ENCODE measurements around the gene UBE2U. TPM values are rescaled to one million over a fixed set of nuclear protein-coding genes. Genes with fewer than 3 reads are reported as not detected.
"Not testable (repeated sequence)": the region's sequence is repeated elsewhere in the genome, so short reads cannot be mapped to it uniquely, and the experiment has no call there.

UBE2U gene
- polyA plus RNA-seq, 1 donor = 0.15 TPM

- H3K27me3 ChIP-seq (ENCODE audit: control insufficient read depth, insufficient read depth, low read length) = no peaks in the 10 kb centered on the region
- no peak overlapping the region for H3K4me3 ChIP-seq (ENCODE audit: low read length)
- no peak overlapping the region for H3K27ac ChIP-seq (ENCODE audit: low read length)
- WGBS (ENCODE audit: insufficient coverage, low lambda C conversion rate) = no CpG with 5 or more reads among the region's 1 CpG
- no peaks in the 10 kb centered on the region for H3K4me1 ChIP-seq (ENCODE audit: control insufficient read depth, insufficient read depth, low read length)
- H3K9me3 ChIP-seq (ENCODE audit: control insufficient read depth, low read depth, low read length) = no peaks in the 10 kb centered on the region
- DNase-seq = no peak
- no peaks in the 10 kb centered on the region for H3K36me3 ChIP-seq (ENCODE audit: control insufficient read depth, insufficient read depth, low read length)
These were observed 32.5 kb downstream of the UBE2U start for GRCh38 chr1:64235910-64236309.

GRCh38 chr1:64236541-64236954 lies 33.1 kb downstream of the UBE2U start:
- no CpG with 5 or more reads among the region's 1 CpG for WGBS (ENCODE audit: insufficient coverage, low lambda C conversion rate)
- Histone ChIP-seq H3K4me1 (ENCODE audit: control insufficient read depth, insufficient read depth, low read length) (no peaks in the 10 kb centered on the region), H3K27ac (ENCODE audit: low read length) (no peak overlapping the region), H3K27me3 (ENCODE audit: control insufficient read depth, insufficient read depth, low read length) (no peaks in the 10 kb centered on the region), H3K9me3 (ENCODE audit: control insufficient read depth, low read depth, low read length) (no peaks in the 10 kb centered on the region), H3K4me3 (ENCODE audit: low read length) (no peak overlapping the region), H3K36me3 (ENCODE audit: control insufficient read depth, insufficient read depth, low read length) (no peaks in the 10 kb centered on the region)
- DNase-seq = no peak

GRCh38 chr1:64239519-64239918 lies 36.1 kb downstream of the UBE2U start:
- not testable (repeated sequence) for DNase-seq; H3K9me3 ChIP-seq (ENCODE audit: control insufficient read depth, low read depth, low read length); H3K36me3 ChIP-seq (ENCODE audit: control insufficient read depth, insufficient read depth, low read length); H3K4me3 ChIP-seq (ENCODE audit: low read length); H3K27me3 ChIP-seq (ENCODE audit: control insufficient read depth, insufficient read depth, low read length); H3K27ac ChIP-seq (ENCODE audit: low read length); H3K4me1 ChIP-seq (ENCODE audit: control insufficient read depth, insufficient read depth, low read length)
- WGBS (ENCODE audit: insufficient coverage, low lambda C conversion rate) = no CpG with 5 or more reads among the region's 4 CpGs

- H3K27me3 ChIP-seq (ENCODE audit: control insufficient read depth, insufficient read depth, low read length) = no peaks in the 10 kb centered on the region
These were observed 36.8 kb downstream of the UBE2U start for GRCh38 chr1:64240206-64240605.

GRCh38 chr1:64241069-64241468 lies 37.6 kb downstream of the UBE2U start:
- Histone ChIP-seq H3K4me3 (ENCODE audit: low read length) (no peak overlapping the region), H3K27ac (ENCODE audit: low read length) (no peak overlapping the region), H3K4me1 (ENCODE audit: control insufficient read depth, insufficient read depth, low read length) (no peaks in the 10 kb centered on the region), H3K9me3 (ENCODE audit: control insufficient read depth, low read depth, low read length) (no peaks in the 10 kb centered on the region), H3K27me3 (ENCODE audit: control insufficient read depth, insufficient read depth, low read length) (no peaks in the 10 kb centered on the region), H3K36me3 (ENCODE audit: control insufficient read depth, insufficient read depth, low read length) (no peaks in the 10 kb centered on the region)
- DNase-seq = no peak

More at GRCh38 chr1:64240206-64240605, 36.8 kb downstream of the UBE2U start:
- DNase-seq = no peak
- Histone ChIP-seq H3K4me1 (ENCODE audit: control insufficient read depth, insufficient read depth, low read length) (no peaks in the 10 kb centered on the region), H3K27ac (ENCODE audit: low read length) (no peak overlapping the region), H3K4me3 (ENCODE audit: low read length) (no peak overlapping the region), H3K36me3 (ENCODE audit: control insufficient read depth, insufficient read depth, low read length) (no peaks in the 10 kb centered on the region), H3K9me3 (ENCODE audit: control insufficient read depth, low read depth, low read length) (no peaks in the 10 kb centered on the region)

GRCh38 chr1:64242895-64243756 lies 39.7 kb downstream of the UBE2U start:
- 80% methylated on average over 2 of the region's 6 CpGs for WGBS (ENCODE audit: insufficient coverage, low lambda C conversion rate)
- Histone ChIP-seq H3K9me3 (ENCODE audit: control insufficient read depth, low read depth, low read length) (no peaks in the 10 kb centered on the region), H3K4me3 (ENCODE audit: low read length) (no peak overlapping the region), H3K27me3 (ENCODE audit: control insufficient read depth, insufficient read depth, low read length) (peaks cover 2% of the 10 kb centered on the region), H3K27ac (ENCODE audit: low read length) (no peak overlapping the region), H3K4me1 (ENCODE audit: control insufficient read depth, insufficient read depth, low read length) (no peaks in the 10 kb centered on the region), H3K36me3 (ENCODE audit: control insufficient read depth, insufficient read depth, low read length) (no peaks in the 10 kb centered on the region)
- DNase-seq = no peak

GRCh38 chr1:64243757-64244080 lies 40.3 kb downstream of the UBE2U start:
- WGBS (ENCODE audit: insufficient coverage, low lambda C conversion rate) = 100% methylated on average over 1 of the region's 4 CpGs

GRCh38 chr1:64245495-64245894 lies 42.1 kb downstream of the UBE2U start:
- H3K4me1 ChIP-seq (ENCODE audit: control insufficient read depth, insufficient read depth, low read length) = no peaks in the 10 kb centered on the region
- H3K27me3 ChIP-seq (ENCODE audit: control insufficient read depth, insufficient read depth, low read length) = peaks cover 3% of the 10 kb centered on the region
- no peak overlapping the region for H3K27ac ChIP-seq (ENCODE audit: low read length)
- no peaks in the 10 kb centered on the region for H3K9me3 ChIP-seq (ENCODE audit: control insufficient read depth, low read depth, low read length)
- no peaks in the 10 kb centered on the region for H3K36me3 ChIP-seq (ENCODE audit: control insufficient read depth, insufficient read depth, low read length)
- WGBS (ENCODE audit: insufficient coverage, low lambda C conversion rate) = no CpG with 5 or more reads among the region's 9 CpGs
- peak overlapping the region; percentile 34 for H3K4me3 ChIP-seq (ENCODE audit: low read length)
- peak in 1 of 2 donors; percentile 58 for DNase-seq

More at GRCh38 chr1:64243757-64244080, 40.3 kb downstream of the UBE2U start:
- peaks cover 3% of the 10 kb centered on the region for H3K27me3 ChIP-seq (ENCODE audit: control insufficient read depth, insufficient read depth, low read length)
- H3K9me3 ChIP-seq (ENCODE audit: control insufficient read depth, low read depth, low read length) = no peaks in the 10 kb centered on the region
- no peak overlapping the region for H3K27ac ChIP-seq (ENCODE audit: low read length)
- no peak overlapping the region for H3K4me3 ChIP-seq (ENCODE audit: low read length)
- no peaks in the 10 kb centered on the region for H3K36me3 ChIP-seq (ENCODE audit: control insufficient read depth, insufficient read depth, low read length)
- DNase-seq = no peak
- no peaks in the 10 kb centered on the region for H3K4me1 ChIP-seq (ENCODE audit: control insufficient read depth, insufficient read depth, low read length)

GRCh38 chr1:64246294-64246917 lies 43.0 kb downstream of the UBE2U start:
- H3K4me3 ChIP-seq (ENCODE audit: low read length) = no peak overlapping the region
- no peaks in the 10 kb centered on the region for H3K9me3 ChIP-seq (ENCODE audit: control insufficient read depth, low read depth, low read length)
- peaks cover 3% of the 10 kb centered on the region for H3K27me3 ChIP-seq (ENCODE audit: control insufficient read depth, insufficient read depth, low read length)
- peak in 1 of 2 donors; percentile 29 for DNase-seq
- no peaks in the 10 kb centered on the region for H3K36me3 ChIP-seq (ENCODE audit: control insufficient read depth, insufficient read depth, low read length)
- no peak overlapping the region for H3K27ac ChIP-seq (ENCODE audit: low read length)
- no CpG with 5 or more reads among the region's 4 CpGs for WGBS (ENCODE audit: insufficient coverage, low lambda C conversion rate)
- H3K4me1 ChIP-seq (ENCODE audit: control insufficient read depth, insufficient read depth, low read length) = no peaks in the 10 kb centered on the region

- DNase-seq = no peak
- no peaks in the 10 kb centered on the region for H3K4me1 ChIP-seq (ENCODE audit: control insufficient read depth, insufficient read depth, low read length)
- H3K27ac ChIP-seq (ENCODE audit: low read length) = no peak overlapping the region
- H3K4me3 ChIP-seq (ENCODE audit: low read length) = no peak overlapping the region
- WGBS (ENCODE audit: insufficient coverage, low lambda C conversion rate) = 57% methylated on average over 4 of the region's 5 CpGs
- no peaks in the 10 kb centered on the region for H3K9me3 ChIP-seq (ENCODE audit: control insufficient read depth, low read depth, low read length)
- no peaks in the 10 kb centered on the region for H3K36me3 ChIP-seq (ENCODE audit: control insufficient read depth, insufficient read depth, low read length)
- peaks cover 3% of the 10 kb centered on the region for H3K27me3 ChIP-seq (ENCODE audit: control insufficient read depth, insufficient read depth, low read length)
These were observed 44.6 kb downstream of the UBE2U start for GRCh38 chr1:64248065-64248464.

GRCh38 chr1:64250472-64250871 lies 47.0 kb downstream of the UBE2U start:
- not testable (repeated sequence) for H3K27me3 ChIP-seq (ENCODE audit: control insufficient read depth, insufficient read depth, low read length); H3K36me3 ChIP-seq (ENCODE audit: control insufficient read depth, insufficient read depth, low read length); H3K4me3 ChIP-seq (ENCODE audit: low read length); H3K4me1 ChIP-seq (ENCODE audit: control insufficient read depth, insufficient read depth, low read length); H3K27ac ChIP-seq (ENCODE audit: low read length); H3K9me3 ChIP-seq (ENCODE audit: control insufficient read depth, low read depth, low read length); DNase-seq
- no CpG with 5 or more reads among the region's 2 CpGs for WGBS (ENCODE audit: insufficient coverage, low lambda C conversion rate)
